Common myeloid progenitor, CD34-positive (primary cell): ENCODE results near the gene HYOU1.

Experiments used
- CTCF ChIA-PET: fragments of 350-600 bp; sonication (Branson Sonifier 250); formaldehyde crosslinking; loops from one replicate; lab custom pipeline; 2021; ENCODE audit warnings: antibody characterized with exemption; lab: Charles Lee
- POLR2A ChIA-PET: fragments of 350-600 bp; sonication (Branson Sonifier 250); formaldehyde crosslinking; loops from one replicate; lab custom pipeline; 2021; ENCODE audit warnings: antibody characterized with exemption; lab: Charles Lee
- DNase-seq, 3 donors: peaks; one replicate each; pipeline versions ENCODE4 v3.0.0 to v3.0.0-alpha.2; 2013
- H3K27ac ChIP-seq, 2 experiments: 1 replicate in 1 of 2; 2 replicates in 1 of 2; pipeline ENCODE4 v1.7.0; 2013; ENCODE audit warnings: inconsistent platforms in 2 of 2, low read length in 2 of 2, mild to moderate bottlenecking in 2 of 2, low read depth in 1 of 2, moderate library complexity in 1 of 2; ENCODE audit not compliant: severe bottlenecking in 2 of 2, insufficient read depth in 1 of 2, poor library complexity in 1 of 2
- H3K27me3 ChIP-seq, 5 experiments: replicated peaks in 2 of 5; 1 replicate in 3 of 5; 2 replicates in 2 of 5; pipeline versions ENCODE4 v1.6.1 to v1.7.0; 2013; ENCODE audit warnings: low read length in 4 of 5, mild to moderate bottlenecking in 2 of 5, moderate library complexity in 2 of 5, inconsistent platforms in 1 of 5; ENCODE audit not compliant: insufficient read depth in 5 of 5, control insufficient read depth in 4 of 5
- H3K36me3 ChIP-seq, 4 experiments: 1 replicate in 2 of 4; 2 replicates in 2 of 4; pipeline versions ENCODE4 v1.6.1 to v1.7.0; 2013; ENCODE audit warnings: low read length in 3 of 4, control low read depth in 1 of 4, mild to moderate bottlenecking in 1 of 4; ENCODE audit not compliant: control insufficient read depth in 4 of 4, insufficient read depth in 4 of 4
- H3K4me1 ChIP-seq, 4 experiments: 1 replicate in 3 of 4; 2 replicates in 1 of 4; pipeline versions ENCODE4 v1.6.1 to v1.7.1; 2013; ENCODE audit warnings: low read length in 3 of 4, mild to moderate bottlenecking in 3 of 4, control low read depth in 1 of 4, inconsistent platforms in 1 of 4, moderate library complexity in 1 of 4; ENCODE audit not compliant: control insufficient read depth in 4 of 4, insufficient read depth in 4 of 4; ENCODE audit errors: control extremely low read depth in 1 of 4
- H3K4me3 ChIP-seq, 7 experiments: 1 replicate in 4 of 7; 2 replicates in 3 of 7; pipeline versions ENCODE4 v1.5.1 to v1.7.0; 2013; ENCODE audit warnings: mild to moderate bottlenecking in 7 of 7, low read length in 6 of 7, moderate library complexity in 6 of 7, inconsistent platforms in 2 of 7, low read depth in 2 of 7, control low read depth in 1 of 7; ENCODE audit not compliant: insufficient read depth in 4 of 7, control insufficient read depth in 1 of 7; ENCODE audit errors: extremely low read depth in 1 of 7
- H3K9me3 ChIP-seq, 5 experiments: 1 replicate in 4 of 5; 2 replicates in 1 of 5; pipeline versions ENCODE4 v1.6.1 to v1.7.1; 2013; ENCODE audit warnings: low read length in 4 of 5, mild to moderate bottlenecking in 2 of 5, inconsistent platforms in 1 of 5, low read depth in 1 of 5, moderate library complexity in 1 of 5; ENCODE audit not compliant: control insufficient read depth in 4 of 5, insufficient read depth in 2 of 5; ENCODE audit errors: control extremely low read depth in 1 of 5
- WGBS: methylation state at CpG from one replicate; pipeline ENCODE4 v1.1.5; 2013; ENCODE audit not compliant: insufficient coverage; 5-methylcytosine and 5-hydroxymethylcytosine counted together

Gene HYOU1

GRCh38 chr11:119025541-119025940 is 31.5 kb downstream of the HYOU1 start:
- H3K27ac ChIP-seq, result no peak overlapping the region
- H3K36me3 ChIP-seq, result peaks cover 13 to 76% (median 53%) of the 10 kb centered on the region in 4 experiments
- WGBS, result 99% methylated on average over 5 of the region's 5 CpGs
- ChIA-PET POLR2A (interaction anchor here (0.5 to 1.1 kb wide), 2 partner anchors 18 to 29 kb away, joined by 3 to 4 read pairs; no protein-coding TSS in a partner anchor), CTCF (interaction anchor here (1.2 to 2.3 kb wide), 2 partner anchors 13 to 24 kb away, joined by 3 to 7 read pairs; no protein-coding TSS in a partner anchor)
- no peaks in the 10 kb centered on the region for H3K9me3 ChIP-seq
- H3K4me1 ChIP-seq, result peaks cover 0 to 21% (median 18%) of the 10 kb centered on the region in 4 experiments
- no peak for DNase-seq
- H3K27me3 ChIP-seq, result no peaks in the 10 kb centered on the region
- H3K4me3 ChIP-seq, result no peak overlapping the region

- WGBS, result 91% methylated on average over 5 of the region's 5 CpGs
- ChIA-PET CTCF (interaction anchor here (0.9 to 2.3 kb wide), 3 partner anchors 14 to 29 kb away, joined by 3 to 7 read pairs (median 4); no protein-coding TSS in a partner anchor), POLR2A (interaction anchor here (1.1 kb wide), 1 partner anchor 29 kb away, joined by 3 read pairs; no protein-coding TSS in a partner anchor)
- DNase-seq, result no peak
- no peak overlapping the region for H3K4me3 ChIP-seq
- no peaks in the 10 kb centered on the region for H3K9me3 ChIP-seq
- no peak overlapping the region for H3K27ac ChIP-seq
- peaks cover 13 to 76% (median 53%) of the 10 kb centered on the region in 4 experiments for H3K36me3 ChIP-seq
- peaks cover 0 to 19% (median 15%) of the 10 kb centered on the region in 4 experiments for H3K4me1 ChIP-seq
- no peaks in the 10 kb centered on the region for H3K27me3 ChIP-seq
Measured at GRCh38 chr11:119025099-119025473, 31.9 kb downstream of the HYOU1 start.

- Histone ChIP-seq H3K27ac (no peak overlapping the region), H3K4me1 (peaks cover 4 to 19% (median 15%) of the 10 kb centered on the region in 4 experiments), H3K9me3 (no peaks in the 10 kb centered on the region), H3K27me3 (no peaks in the 10 kb centered on the region), H3K36me3 (peaks cover 13 to 76% (median 53%) of the 10 kb centered on the region in 4 experiments), H3K4me3 (no peak overlapping the region)
- CTCF ChIA-PET, result interaction anchor here (0.9 to 2.3 kb wide), 3 partner anchors 14 to 30 kb away, joined by 3 to 7 read pairs (median 4); no protein-coding TSS in a partner anchor
- no peak for DNase-seq
- WGBS, result 88% methylated on average over 14 of the region's 15 CpGs
- POLR2A ChIA-PET, result interaction anchor here (1.0 to 1.1 kb wide), 2 partner anchors 9 to 30 kb away, joined by 3 read pairs; no protein-coding TSS in a partner anchor
Measured at GRCh38 chr11:119024430-119025098, 32.4 kb downstream of the HYOU1 start.

- H3K36me3 ChIP-seq, result peaks cover 13 to 72% (median 53%) of the 10 kb centered on the region in 4 experiments
- ChIA-PET POLR2A (interaction anchor here (1.0 kb wide), 1 partner anchor 10 kb away, joined by 3 read pairs; no protein-coding TSS in a partner anchor), CTCF (interaction anchor here (0.8 to 2.3 kb wide), 6 partner anchors 10 to 24 kb away, joined by 3 to 7 read pairs (median 3); no protein-coding TSS in a partner anchor)
- DNase-seq, result no peak
- H3K4me1 ChIP-seq, result peaks cover 5 to 13% (median 11%) of the 10 kb centered on the region in 4 experiments
- H3K27ac ChIP-seq, result no peak overlapping the region
- H3K4me3 ChIP-seq, result no peak overlapping the region
- H3K9me3 ChIP-seq, result no peaks in the 10 kb centered on the region
- H3K27me3 ChIP-seq, result no peaks in the 10 kb centered on the region
Measured at GRCh38 chr11:119023741-119024140, 33.3 kb downstream of the HYOU1 start.

GRCh38 chr11:119021631-119022030 is 35.4 kb downstream of the HYOU1 start:
- no peak overlapping the region for H3K4me3 ChIP-seq
- CTCF ChIA-PET, result interaction anchor here (1.0 kb wide), 1 partner anchor 35 kb away, joined by 3 read pairs; the partner anchor contains the start of gene HYOU1
- 100% methylated on average over 3 of the region's 5 CpGs for WGBS
- DNase-seq, result no peak
- POLR2A ChIA-PET, result no interaction called here
- no peak overlapping the region for H3K27ac ChIP-seq
- H3K4me1 ChIP-seq, result peaks cover 13 to 23% (median 18%) of the 10 kb centered on the region in 4 experiments
- H3K9me3 ChIP-seq, result no peaks in the 10 kb centered on the region
- H3K36me3 ChIP-seq, result peaks cover 11 to 58% (median 42%) of the 10 kb centered on the region in 4 experiments
- no peaks in the 10 kb centered on the region for H3K27me3 ChIP-seq

- Histone ChIP-seq H3K27ac (peak overlapping the region; percentile 9 to 96), H3K4me3 (peak overlapping the region in 3 of 7 experiments; percentile 94 to 100 (median 96)), H3K36me3 (peaks cover 11 to 57% (median 41%) of the 10 kb centered on the region in 4 experiments), H3K4me1 (peaks cover 17 to 32% (median 24%) of the 10 kb centered on the region in 4 experiments), H3K9me3 (no peaks in the 10 kb centered on the region), H3K27me3 (no peaks in the 10 kb centered on the region)
- ChIA-PET CTCF (interaction anchor here (0.6 to 3.1 kb wide), 7 partner anchors 10 to 75 kb away, joined by 3 to 13 read pairs (median 3); partner anchors contain the start of gene SLC37A4), POLR2A (interaction anchor here (0.6 kb wide), 1 partner anchor 34 kb away, joined by 3 read pairs; no protein-coding TSS in a partner anchor)
- 89% methylated on average over 2 of the region's 2 CpGs for WGBS
- DNase-seq, result no peak
Measured at GRCh38 chr11:119019996-119020395, 37.0 kb downstream of the HYOU1 start.
